Activated naive CD8-positive, alpha-beta T cell treated with anti-CD3 and anti-CD28 coated beads, Interleukin-2, amount 10 ng/mL, durations not matched to agents 7 days and 5 days (primary cell): ENCODE measurements around the gene C3orf52. TPM values are rescaled to one million over a fixed set of nuclear protein-coding genes. Genes with fewer than 3 reads are reported as not detected.
A peak's percentile ranks its signal among the peaks of the same experiment; 100 is the strongest.

Experiments
- ATAC-seq: fragments of 150-1000 bp; cut with Tn5 transposase; one replicate; pipeline ENCODE4 v1.10.0; 2021; ENCODE audit warnings: low read depth, moderate library complexity
- POLR2A ChIA-PET: fragments of 350-600 bp; sonication (Branson Sonifier 250); formaldehyde crosslinking; loops from one replicate; lab custom pipeline; 2021; ENCODE audit warnings: antibody characterized with exemption; lab: Charles Lee
- DNase-seq: peaks from one replicate; pipeline ENCODE4 v3.0.0; 2021
- H3K27ac Mint-ChIP-seq: one replicate; pipeline ENCODE4 v1.8.0; 2022; ENCODE audit warnings: mild to moderate bottlenecking, mixed read lengths
- H3K27me3 Mint-ChIP-seq: one replicate; pipeline ENCODE4 v1.8.0; 2022; ENCODE audit warnings: mild to moderate bottlenecking, moderate library complexity, mixed read lengths
- H3K36me3 Mint-ChIP-seq: one replicate; pipeline ENCODE4 v1.8.0; 2021; ENCODE audit warnings: mild to moderate bottlenecking, mixed read lengths
- H3K4me1 Mint-ChIP-seq: one replicate; pipeline ENCODE4 v1.8.0; 2021; ENCODE audit warnings: mixed read lengths
- H3K4me3 Mint-ChIP-seq: one replicate; pipeline ENCODE4 v1.8.0; 2022; ENCODE audit warnings: mild to moderate bottlenecking, moderate library complexity, mixed read lengths
- H3K9me3 Mint-ChIP-seq: one replicate; pipeline ENCODE4 v1.8.0; 2021; ENCODE audit warnings: mixed read lengths
- total RNA-seq, 2 experiments: library from RNA; stranded (reverse); gene quantifications; one replicate each; pipeline ENCODE4 v1.2.3, GENCODE V29; 2021

Gene C3orf52
- total RNA-seq, 2 experiments from 2014 or later: 2.1 to 3.1 TPM

GRCh38 chr3:112128843-112129727 lies 42.9 kb downstream of the C3orf52 start:
- DNase-seq: no peak
- Mint-ChIP-seq H3K27me3 (no peaks in the 10 kb centered on the region), H3K9me3 (no peaks in the 10 kb centered on the region), H3K27ac (peak overlapping the region; percentile 79), H3K4me3 (peak overlapping the region; percentile 37), H3K36me3 (peaks cover 12% of the 10 kb centered on the region), H3K4me1 (peaks cover 67% of the 10 kb centered on the region)
- ATAC-seq: peak; percentile 78
- POLR2A ChIA-PET: interaction anchor here (1.0 kb wide), 1 partner anchor 9 kb away, joined by 3 read pairs; no protein-coding TSS in a partner anchor

DNA sequence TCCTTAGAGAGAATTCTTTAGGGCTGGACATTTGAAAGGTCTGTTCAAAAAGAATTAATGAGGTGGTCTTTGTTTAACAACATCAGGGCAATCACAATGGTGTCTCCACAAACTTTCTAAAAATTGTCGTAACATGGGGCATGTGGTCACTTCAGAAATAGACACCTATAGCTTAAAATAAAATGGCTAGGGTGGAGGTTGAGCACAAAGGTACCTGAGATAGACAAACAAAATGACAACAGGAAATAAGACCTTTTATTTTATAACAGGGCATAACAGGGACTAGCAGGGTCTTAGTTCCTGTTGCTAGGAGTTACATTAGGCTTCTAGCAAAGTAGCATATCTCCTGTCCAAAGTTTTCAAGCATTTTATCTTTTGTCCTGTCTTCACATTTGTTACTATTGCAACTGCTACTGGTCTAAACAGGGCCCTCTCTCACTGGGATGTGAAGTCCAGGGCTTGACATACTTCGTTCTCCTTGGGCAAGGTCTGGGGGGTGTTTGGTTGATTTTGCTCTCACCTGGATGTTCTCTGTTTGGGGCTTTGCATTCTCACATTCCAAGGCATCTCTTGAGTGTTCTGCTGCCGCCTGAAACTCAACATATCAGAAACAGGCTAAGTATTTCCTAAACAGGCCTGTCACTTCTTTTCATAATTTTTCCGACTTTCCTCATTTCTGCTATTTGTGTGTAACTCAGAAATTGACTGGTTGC lies 43.9 kb downstream of the C3orf52 start:
- peak overlapping the region; percentile 30 for H3K27ac Mint-ChIP-seq
- H3K4me3 Mint-ChIP-seq: no peak overlapping the region
- no peaks in the 10 kb centered on the region for H3K9me3 Mint-ChIP-seq
- DNase-seq (no peak), ATAC-seq (no peak)
- H3K4me1 Mint-ChIP-seq: peaks cover 75% of the 10 kb centered on the region
- H3K36me3 Mint-ChIP-seq: peaks cover 10% of the 10 kb centered on the region
- POLR2A ChIA-PET: interaction anchor here (1.1 kb wide), 1 partner anchor 8 kb away, joined by 3 read pairs; no protein-coding TSS in a partner anchor
- no peaks in the 10 kb centered on the region for H3K27me3 Mint-ChIP-seq

DNA sequence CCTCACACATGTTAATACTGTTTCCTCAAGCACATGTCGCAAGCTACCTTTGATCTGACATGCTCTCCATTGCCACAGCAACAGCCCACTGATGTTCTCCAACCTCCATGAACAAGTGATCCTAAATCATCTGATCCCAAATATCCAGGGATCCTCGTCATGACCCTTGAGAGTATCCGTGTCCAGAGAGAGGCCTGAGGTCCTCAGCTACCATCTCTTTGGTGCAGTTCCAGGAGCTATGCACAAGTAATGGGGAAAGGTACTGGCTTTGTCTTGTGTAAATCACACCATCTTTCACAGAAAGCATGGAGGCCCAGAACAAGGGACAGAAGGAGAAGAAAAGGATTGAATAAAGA lies 44.4 kb downstream of the C3orf52 start:
- Mint-ChIP-seq H3K27ac (peak overlapping the region; percentile 30), H3K36me3 (peaks cover 8% of the 10 kb centered on the region), H3K9me3 (no peaks in the 10 kb centered on the region), H3K4me1 (peaks cover 78% of the 10 kb centered on the region), H3K4me3 (no peak overlapping the region), H3K27me3 (no peaks in the 10 kb centered on the region)
- ATAC-seq: no peak
- DNase-seq: no peak
- POLR2A ChIA-PET: interaction anchor here (1.1 kb wide), 1 partner anchor 9 kb away, joined by 3 read pairs; no protein-coding TSS in a partner anchor

DNA sequence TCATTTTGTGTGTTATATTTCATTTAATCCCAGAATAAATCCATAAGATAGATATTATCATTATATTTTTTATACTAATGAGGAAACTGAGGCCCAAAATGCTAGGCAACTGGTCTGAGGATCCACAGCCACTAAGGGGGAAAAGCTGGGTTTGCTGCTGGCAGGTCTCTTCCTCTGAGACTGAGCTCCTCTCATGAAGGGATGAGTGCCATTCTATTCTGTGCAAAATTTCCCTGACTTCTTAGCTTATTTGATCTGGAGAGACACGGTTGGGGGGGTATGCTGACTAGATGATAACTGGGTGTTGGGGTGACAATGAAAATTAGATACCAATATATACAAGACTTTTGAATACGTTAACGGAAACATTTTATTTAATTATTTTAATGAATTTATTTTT lies 44.9 kb downstream of the C3orf52 start:
- Mint-ChIP-seq H3K36me3 (peaks cover 6% of the 10 kb centered on the region), H3K4me3 (no peak overlapping the region), H3K27ac (no peak overlapping the region), H3K27me3 (no peaks in the 10 kb centered on the region), H3K9me3 (no peaks in the 10 kb centered on the region), H3K4me1 (peaks cover 75% of the 10 kb centered on the region)
- ATAC-seq (no peak), DNase-seq (no peak)
- POLR2A ChIA-PET: interaction anchor here (1.1 kb wide), 1 partner anchor 9 kb away, joined by 3 read pairs; no protein-coding TSS in a partner anchor

GRCh38 chr3:112132088-112132487 lies 45.9 kb downstream of the C3orf52 start:
- Mint-ChIP-seq H3K27me3 (no peaks in the 10 kb centered on the region), H3K27ac (peak overlapping the region; percentile 54), H3K36me3 (peaks cover 6% of the 10 kb centered on the region), H3K9me3 (no peaks in the 10 kb centered on the region), H3K4me1 (peaks cover 67% of the 10 kb centered on the region), H3K4me3 (peak overlapping the region; percentile 92)
- ATAC-seq (no peak), DNase-seq (no peak)
- POLR2A ChIA-PET: interaction anchor here (0.9 to 1.5 kb wide), 3 partner anchors 9 to 20 kb away, joined by 3 to 6 read pairs (median 3); no protein-coding TSS in a partner anchor

DNA sequence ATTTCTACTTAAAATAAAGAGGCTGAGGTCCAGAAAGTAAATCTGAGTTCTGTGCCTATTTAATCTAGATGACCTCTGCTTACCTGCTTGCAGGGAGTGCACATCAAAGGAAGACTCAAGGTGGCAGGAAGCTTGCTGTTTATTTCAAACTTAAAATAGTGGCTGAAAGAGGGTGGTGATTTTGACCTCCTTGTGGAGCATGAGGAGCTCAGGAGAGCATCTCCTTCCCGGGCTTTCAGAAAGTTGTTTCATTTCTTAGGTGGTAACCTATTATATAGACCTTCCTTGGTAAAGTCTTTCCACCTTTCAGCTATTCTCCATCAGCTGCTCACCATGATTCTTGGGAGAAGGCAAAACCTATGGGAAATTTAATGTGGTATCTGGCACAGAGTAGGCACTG lies 46.4 kb downstream of the C3orf52 start:
- ATAC-seq: no peak
- H3K27me3 Mint-ChIP-seq: no peaks in the 10 kb centered on the region
- peaks cover 65% of the 10 kb centered on the region for H3K4me1 Mint-ChIP-seq
- H3K36me3 Mint-ChIP-seq: peaks cover 6% of the 10 kb centered on the region
- peak overlapping the region; percentile 92 for H3K4me3 Mint-ChIP-seq
- no peak for DNase-seq
- H3K27ac Mint-ChIP-seq: peak overlapping the region; percentile 94
- POLR2A ChIA-PET: interaction anchor here (0.9 to 1.5 kb wide), 3 partner anchors 9 to 21 kb away, joined by 3 to 6 read pairs (median 3); no protein-coding TSS in a partner anchor
- no peaks in the 10 kb centered on the region for H3K9me3 Mint-ChIP-seq

DNA sequence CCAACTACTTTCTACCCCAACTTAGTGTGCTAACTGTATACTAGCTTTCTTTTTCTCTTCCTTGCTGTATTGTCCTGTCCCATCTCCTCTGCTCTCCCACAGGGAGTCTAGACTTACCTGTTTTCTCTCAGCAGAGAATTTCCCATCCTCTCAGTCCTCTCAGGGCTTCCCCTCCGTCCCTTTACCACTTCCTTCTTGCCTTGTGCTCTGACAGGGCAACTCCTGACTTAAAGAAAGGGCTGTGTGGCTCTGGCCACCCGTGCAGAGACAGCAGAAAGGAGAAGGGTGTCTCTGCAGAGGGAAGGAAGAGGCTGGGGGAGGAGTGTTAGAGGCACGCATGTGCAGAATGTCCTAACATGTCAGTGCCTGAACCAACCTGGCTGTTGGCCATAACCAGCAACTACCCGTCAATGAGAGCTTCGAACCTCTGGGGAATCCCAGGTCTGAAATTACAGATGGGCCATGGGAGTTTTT lies 46.8 kb downstream of the C3orf52 start, which contains the start of gene GCSAM:
Gene GCSAM, minus strand, starts transcription at position 274 of the 474 bp plus-strand sequence. Its CDS starts 128 bp downstream, at position 146.
- POLR2A ChIA-PET: interaction anchor here (0.9 to 1.5 kb wide), 3 partner anchors 9 to 21 kb away, joined by 3 to 6 read pairs (median 3); no protein-coding TSS in a partner anchor
- Mint-ChIP-seq H3K36me3 (peaks cover 6% of the 10 kb centered on the region), H3K9me3 (no peaks in the 10 kb centered on the region), H3K27ac (peak within 1 kb of the TSS; percentile 94), H3K4me1 (peaks cover 61% of the 10 kb centered on the region), H3K27me3 (no peaks in the 10 kb centered on the region), H3K4me3 (peak within 1 kb of the TSS; percentile 92)
- peak; percentile 47 for DNase-seq
- peak; percentile 82 for ATAC-seq

GRCh38 chr3:112133626-112134334 lies 47.6 kb downstream of the C3orf52 start:
- no peak for DNase-seq
- Mint-ChIP-seq H3K36me3 (peaks cover 6% of the 10 kb centered on the region), H3K4me1 (peaks cover 54% of the 10 kb centered on the region), H3K27me3 (no peaks in the 10 kb centered on the region), H3K4me3 (peak overlapping the region; percentile 92), H3K27ac (peak overlapping the region; percentile 94), H3K9me3 (no peaks in the 10 kb centered on the region)
- ATAC-seq: no peak
- POLR2A ChIA-PET: interaction anchor here (1.5 kb wide), 1 partner anchor 15 kb away, joined by 6 read pairs; no protein-coding TSS in a partner anchor

DNA sequence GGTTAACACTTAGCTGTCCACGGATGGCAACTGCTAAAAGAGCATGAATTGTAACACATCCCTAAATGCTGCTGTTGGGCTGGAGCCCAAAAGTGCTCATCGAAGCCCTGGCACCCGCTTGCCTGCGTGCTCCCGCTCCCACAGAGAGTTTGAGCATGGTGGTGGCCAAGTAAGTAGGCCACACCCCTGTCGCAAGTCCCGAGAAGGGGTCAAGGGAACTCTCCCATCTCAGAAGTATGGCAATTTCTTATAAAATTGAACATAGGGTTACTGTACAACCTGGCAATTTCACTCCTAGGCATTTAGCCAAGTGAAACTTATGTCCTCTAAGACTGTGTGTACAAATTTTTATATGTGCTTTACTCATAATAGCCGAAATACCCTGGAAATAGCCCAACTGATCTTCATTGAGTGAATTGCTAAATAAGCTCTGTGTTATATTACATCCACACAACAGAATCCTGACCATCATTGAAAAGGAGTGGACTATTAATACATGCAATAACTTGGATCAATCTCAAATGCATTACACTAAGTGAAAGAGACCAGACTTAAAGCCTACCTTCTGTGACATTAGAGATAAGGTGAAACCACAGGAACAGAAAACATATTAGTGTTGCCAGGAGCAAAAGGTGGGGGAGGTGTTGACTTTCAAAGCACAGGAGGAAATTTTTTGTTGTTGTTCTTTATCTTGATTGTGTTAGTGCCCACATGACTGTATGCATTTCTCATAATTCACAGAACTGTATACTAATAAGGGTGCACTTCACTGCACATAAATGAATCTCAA lies 48.3 kb downstream of the C3orf52 start:
- DNase-seq (no peak), ATAC-seq (no peak)
- Mint-ChIP-seq H3K4me1 (peaks cover 46% of the 10 kb centered on the region), H3K9me3 (no peaks in the 10 kb centered on the region), H3K27ac (peak overlapping the region; percentile 39), H3K4me3 (no peak overlapping the region), H3K36me3 (peaks cover 4% of the 10 kb centered on the region), H3K27me3 (no peaks in the 10 kb centered on the region)
- POLR2A ChIA-PET: no interaction called here

DNA sequence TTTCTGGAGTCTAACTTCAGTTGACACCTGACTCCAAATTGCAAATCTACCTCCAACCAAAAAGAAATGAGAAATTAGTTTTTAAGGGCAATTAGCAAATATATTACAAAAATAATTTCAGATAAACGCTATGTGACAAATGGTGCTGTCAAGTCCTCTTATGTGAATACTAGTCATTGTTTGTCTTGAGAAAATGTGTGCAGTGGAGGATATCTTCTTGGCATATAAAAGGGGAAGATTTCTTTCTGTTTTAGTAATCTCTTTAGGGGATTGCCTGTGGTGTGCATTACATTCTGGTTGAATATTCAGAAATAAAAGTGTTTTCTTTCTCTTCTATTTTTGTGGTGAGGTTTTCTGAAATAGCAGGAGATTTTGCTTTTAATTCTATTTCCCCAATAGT lies 49.9 kb downstream of the C3orf52 start:
- no peak overlapping the region for H3K27ac Mint-ChIP-seq
- H3K4me3 Mint-ChIP-seq: no peak overlapping the region
- no peaks in the 10 kb centered on the region for H3K9me3 Mint-ChIP-seq
- no peaks in the 10 kb centered on the region for H3K36me3 Mint-ChIP-seq
- H3K27me3 Mint-ChIP-seq: no peaks in the 10 kb centered on the region
- POLR2A ChIA-PET: no interaction called here
- ATAC-seq (no peak), DNase-seq (no peak)
- peaks cover 34% of the 10 kb centered on the region for H3K4me1 Mint-ChIP-seq

DNA sequence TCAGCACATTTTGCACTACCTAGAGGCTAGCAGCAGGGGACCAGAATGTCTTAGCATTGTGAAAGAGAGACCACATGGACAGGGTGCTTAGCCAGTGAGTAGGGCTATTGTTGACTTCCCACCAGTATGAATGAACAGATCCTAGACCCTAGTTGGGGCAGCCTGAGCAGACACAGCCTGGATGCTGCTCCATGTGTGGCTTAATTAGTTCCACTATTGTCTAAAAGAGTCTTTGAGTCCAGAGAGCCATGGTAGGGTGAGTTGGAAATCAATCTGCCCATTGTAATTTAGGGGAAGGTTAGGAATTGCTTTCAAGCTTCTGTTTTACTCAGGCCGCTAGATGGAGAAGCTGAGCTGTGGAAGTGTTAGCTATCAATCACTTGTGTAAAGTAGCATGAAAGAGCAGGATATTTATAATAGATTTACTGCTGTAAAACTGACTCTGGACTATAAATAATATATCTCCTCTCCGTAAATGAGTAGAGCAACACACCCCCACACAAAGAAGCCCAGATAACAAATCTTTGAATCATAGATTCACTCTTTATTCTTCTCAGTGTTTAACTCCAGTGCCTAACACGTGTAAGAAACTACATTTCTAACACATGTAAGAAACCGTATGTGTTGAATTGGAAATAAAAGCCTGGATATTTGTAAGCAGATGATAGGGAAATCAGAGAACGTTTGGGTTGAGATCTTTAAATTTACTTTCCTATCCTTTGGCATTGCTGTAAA lies 50.9 kb downstream of the C3orf52 start:
- no peaks in the 10 kb centered on the region for H3K27me3 Mint-ChIP-seq
- POLR2A ChIA-PET: no interaction called here
- no peaks in the 10 kb centered on the region for H3K36me3 Mint-ChIP-seq
- no peaks in the 10 kb centered on the region for H3K9me3 Mint-ChIP-seq
- no peak overlapping the region for H3K4me3 Mint-ChIP-seq
- DNase-seq (no peak), ATAC-seq (no peak)
- H3K4me1 Mint-ChIP-seq: peaks cover 32% of the 10 kb centered on the region
- H3K27ac Mint-ChIP-seq: no peak overlapping the region
